HepG2 (cell line): ENCODE data around the gene RUVBL2. TPM values are rescaled to one million over a fixed set of nuclear protein-coding genes. Genes with fewer than 3 reads are reported as not detected.
A peak's percentile ranks its signal among the peaks of the same experiment; 100 is the strongest.

Experiments used
- ATF2 ChIP-seq: sonication (generic); formaldehyde crosslinking; IDR thresholded peaks from 2 replicates; pipeline ENCODE4 v1.4.0; 2020; ENCODE audit warnings: missing genetic modification reagents
- CEBPB ChIP-seq: IDR thresholded peaks from 2 replicates; pipeline ENCODE4 v1.6.1; 2011; ENCODE audit warnings: low read depth, low read length, improper control_type of control experiment, borderline replicate concordance
- FOXA3 ChIP-seq: IDR thresholded peaks from 2 replicates; pipeline ENCODE4 v1.6.1; 2016; ENCODE audit warnings: missing genetic modification reagents, missing compliant biosample characterization
- MEIS1 ChIP-seq: sonication (generic); formaldehyde crosslinking; IDR thresholded peaks from 2 replicates; pipeline ENCODE4 v1.9.0; 2021; ENCODE audit warnings: mild to moderate bottlenecking, missing genetic modification reagents, moderate library complexity, borderline replicate concordance
- MTA1 ChIP-seq: sonication (generic); formaldehyde crosslinking; IDR thresholded peaks from 2 replicates; pipeline ENCODE4 v1.4.0; 2020; ENCODE audit warnings: missing genetic modification reagents, mild to moderate bottlenecking, borderline replicate concordance
- NCOA2 ChIP-seq: sonication (generic); formaldehyde crosslinking; IDR thresholded peaks from 2 replicates; pipeline ENCODE4 v1.8.0; 2022; ENCODE audit warnings: inconsistent platforms
- PHF20 ChIP-seq: sonication (generic); formaldehyde crosslinking; IDR thresholded peaks from 2 replicates; pipeline ENCODE4 v1.5.0; 2020; ENCODE audit warnings: mild to moderate bottlenecking, missing genetic modification reagents
- SIX4 ChIP-seq: sonication (generic); formaldehyde crosslinking; IDR thresholded peaks from 2 replicates; pipeline ENCODE4 v1.4.0; 2020; ENCODE audit warnings: missing genetic modification reagents
- SMAD1 ChIP-seq: sonication (generic); formaldehyde crosslinking; IDR thresholded peaks from 2 replicates; pipeline ENCODE4 v1.4.0; 2020; ENCODE audit warnings: missing genetic modification reagents, low read depth, mild to moderate bottlenecking, borderline replicate concordance
- SMC3 ChIP-seq: IDR thresholded peaks from 2 replicates; pipeline ENCODE4 v1.6.1; 2011; ENCODE audit warnings: low read length, improper control_type of control experiment
- SRY ChIP-seq: sonication (generic); formaldehyde crosslinking; IDR thresholded peaks from 2 replicates; pipeline ENCODE4 v1.8.0; 2022; ENCODE audit warnings: mild to moderate bottlenecking, missing genetic modification reagents
- TRIM24 ChIP-seq: sonication (generic); formaldehyde crosslinking; IDR thresholded peaks from 2 replicates; pipeline ENCODE4 v1.8.0; 2022; ENCODE audit warnings: mild to moderate bottlenecking, missing genetic modification reagents
- ZNF318 ChIP-seq: sonication (generic); formaldehyde crosslinking; IDR thresholded peaks from 2 replicates; pipeline ENCODE4 v1.4.0; 2020; ENCODE audit warnings: mild to moderate bottlenecking, missing genetic modification reagents
- ZNF597 ChIP-seq: sonication (generic); formaldehyde crosslinking; IDR thresholded peaks from 2 replicates; pipeline ENCODE4 v1.5.0; 2020; ENCODE audit warnings: missing genetic modification reagents
- ZNF746 ChIP-seq: sonication (generic); formaldehyde crosslinking; IDR thresholded peaks from 2 replicates; pipeline ENCODE4 v1.8.0; 2022; ENCODE audit warnings: mild to moderate bottlenecking, missing genetic modification reagents
- ZNF839 ChIP-seq: sonication (generic); formaldehyde crosslinking; IDR thresholded peaks from 2 replicates; pipeline ENCODE4 v1.4.0; 2020; ENCODE audit warnings: missing genetic modification reagents, mild to moderate bottlenecking, borderline replicate concordance
- ZNF879 ChIP-seq: sonication (generic); formaldehyde crosslinking; IDR thresholded peaks from 2 replicates; pipeline ENCODE4 v1.8.1; 2023; ENCODE audit warnings: missing genetic modification reagents
- ZSCAN21 ChIP-seq: sonication (generic); formaldehyde crosslinking; IDR thresholded peaks from 2 replicates; pipeline ENCODE4 v1.8.0; 2022; ENCODE audit warnings: mild to moderate bottlenecking, missing genetic modification reagents, moderate library complexity, borderline replicate concordance
- ZSCAN9 ChIP-seq: IDR thresholded peaks from 2 replicates; pipeline ENCODE4 v1.6.1; 2016; ENCODE audit warnings: borderline replicate concordance
- polyA plus RNA-seq, 8 experiments: library from polyadenylated mRNA; depleted of rRNA in 3 of 8; stranded (reverse) in 7 of 8; unstranded in 1 of 8; fragments of >200 nt; fragmentation: Illumina TruSeq in 4 of 8; extraction: Trizol in 4 of 8; gene quantifications; 2 replicates each; pipeline versions ENCODE4 v1.2.1 to v1.2.3, GENCODE V29; 2011 to 2016; ENCODE audit warnings: low read depth in 4 of 8, missing spikeins in 1 of 8, mixed read lengths in 1 of 8; ENCODE audit not compliant: insufficient read depth in 1 of 8
- total RNA-seq, 5 experiments: library from RNA; depleted of rRNA; stranded (reverse); fragments of >200 nt; fragmentation: Illumina TruSeq; extraction: Trizol; gene quantifications; 2 replicates each; pipeline ENCODE4 v1.2.3, GENCODE V29; 2016; ENCODE audit warnings: low read depth in 1 of 5

Gene RUVBL2
- total and polyA plus RNA-seq, 2 of the 13 experiments (the other 11 are each of a cell fraction or from before 2014, with no cell fraction given) = 120 to 122 TPM

GRCh38 chr19:48993175-48994034 is at the start of gene RUVBL2, which contains the start of gene GYS1 (continued):
- peak; percentile 20 for TF ChIP-seq FOXA3 (CRISPR knock-in tag)
- no peak for TF ChIP-seq ZNF839 (CRISPR knock-in tag)
- no peak for TF ChIP-seq ZNF597 (CRISPR knock-in tag)
- TF ChIP-seq ZSCAN21 (CRISPR knock-in tag) = no peak
- TF ChIP-seq SMAD1 (CRISPR knock-in tag) = peak; percentile 57; the same call in 1 of the 2 replicates
- TF ChIP-seq CEBPB = peak; percentile 88
- peak; percentile 73 for TF ChIP-seq PHF20 (CRISPR knock-in tag)
- no peak for TF ChIP-seq ZNF879 (CRISPR knock-in tag)
- no peak; the same call in 1 of the 2 replicates for TF ChIP-seq MTA1 (CRISPR knock-in tag)
- no peak for TF ChIP-seq ZNF318 (CRISPR knock-in tag)
- TF ChIP-seq SRY (CRISPR knock-in tag) = no peak
- no peak for TF ChIP-seq SMC3
- no peak for TF ChIP-seq TRIM24 (CRISPR knock-in tag)
- peak; percentile 55; the same call in 1 of the 2 replicates for TF ChIP-seq ATF2 (CRISPR knock-in tag)
- peak; percentile 11; the same call in 1 of the 2 replicates for TF ChIP-seq SIX4
- TF ChIP-seq NCOA2 (CRISPR knock-in tag) = no peak
- no peak for TF ChIP-seq ZNF746 (CRISPR knock-in tag)
- TF ChIP-seq ZSCAN9 (CRISPR knock-in tag) = peak; percentile 51
- TF ChIP-seq MEIS1 = 0 out of 2 replicates have a peak, but pooled peaks have one; percentile 26
